B cell (primary cell): ENCODE results near the gene ATAD3C. TPM values are rescaled to one million over a fixed set of nuclear protein-coding genes. Genes with fewer than 3 reads are reported as not detected.
"Not testable (repeated sequence)": the region's sequence is repeated elsewhere in the genome, so short reads cannot be mapped to it uniquely, and the experiment has no call there.

Source experiments
- ATAC-seq: fragments of 200-7000 bp; cut with Tn5 transposase; one replicate; pipeline ENCODE4 v1.10.0; 2021; ENCODE audit warnings: low read depth, mild to moderate bottlenecking, moderate number of reproducible peaks, moderate library complexity
- CTCF ChIA-PET: fragments of 350-600 bp; sonication (Branson Sonifier 250); formaldehyde crosslinking; loops from one replicate; lab custom pipeline; 2021; ENCODE audit warnings: antibody characterized with exemption, inconsistent platforms; lab: Charles Lee
- POLR2A ChIA-PET: fragments of 350-600 bp; sonication (Branson Sonifier 250); formaldehyde crosslinking; loops from one replicate; lab custom pipeline; 2021; ENCODE audit warnings: antibody characterized with exemption; lab: Charles Lee
- DNase-seq: peaks from one replicate; pipeline ENCODE4 v3.0.0; 2013
- H2AFZ ChIP-seq: 2 replicates; pipeline ENCODE4 v1.6.1; 2012; ENCODE audit warnings: mild to moderate bottlenecking, low read depth, low read length; ENCODE audit not compliant: insufficient read depth, poor library complexity, severe bottlenecking
- H3K27ac ChIP-seq, 2 donors: 1 replicate in 1 of 2; 2 replicates in 1 of 2; pipeline ENCODE4 v1.5.1; 2012 to 2013; ENCODE audit warnings: low read length in 2 of 2, mild to moderate bottlenecking in 2 of 2, moderate library complexity in 1 of 2
- H3K27me3 ChIP-seq, 4 experiments: fragments of 200-600 bp in 1 of 4; sonication (generic) in 1 of 4; replicated peaks in 1 of 4; 1 replicate in 2 of 4; 2 replicates in 2 of 4; pipeline versions ENCODE4 v1.6.1 to v1.7.0; 2013 to 2016; ENCODE audit warnings: low read length in 3 of 4, mild to moderate bottlenecking in 2 of 4, mixed read lengths in 1 of 4, moderate library complexity in 1 of 4; ENCODE audit not compliant: insufficient read depth in 4 of 4, control insufficient read depth in 3 of 4; ENCODE audit errors: control extremely low read depth in 1 of 4
- H3K36me3 ChIP-seq, 2 experiments: replicated peaks in 1 of 2; 1 replicate in 1 of 2; 2 replicates in 1 of 2; pipeline versions ENCODE4 v1.6.1 to v1.7.1; 2013; ENCODE audit warnings: low read length in 1 of 2; ENCODE audit not compliant: insufficient read depth in 2 of 2, control insufficient read depth in 1 of 2; ENCODE audit errors: control extremely low read depth in 1 of 2, extremely low read depth in 1 of 2
- H3K4me1 ChIP-seq, 2 donors: fragments of 200-600 bp in 1 of 2; sonication (generic) in 1 of 2; 1 replicate in 1 of 2; 2 replicates in 1 of 2; pipeline versions ENCODE4 v1.5.1 to v1.6.1; 2013 to 2017; ENCODE audit warnings: low read length in 2 of 2; ENCODE audit not compliant: control insufficient read depth in 2 of 2, insufficient read depth in 2 of 2
- H3K4me2 ChIP-seq: replicated peaks from 2 replicates; pipeline ENCODE3; 2012; ENCODE audit warnings: mild to moderate bottlenecking, low read depth, low read length; ENCODE audit not compliant: poor library complexity, severe bottlenecking
- H3K4me3 ChIP-seq, 5 experiments: fragments of 200-600 bp in 1 of 5; sonication (generic) in 1 of 5; 1 replicate in 3 of 5; 2 replicates in 2 of 5; pipeline versions ENCODE4 v1.5.1 to v1.7.0; 2011 to 2016; ENCODE audit warnings: low read length in 4 of 5, mild to moderate bottlenecking in 4 of 5, low read depth in 2 of 5, control low read depth in 1 of 5, moderate library complexity in 1 of 5; ENCODE audit not compliant: insufficient read depth in 1 of 5; ENCODE audit errors: control extremely low read depth in 1 of 5, extremely low read depth in 1 of 5
- H3K79me2 ChIP-seq: fragments of 200-600 bp; sonication (generic); one replicate; pipeline ENCODE4 v1.6.0; 2016; ENCODE audit warnings: low read length; ENCODE audit not compliant: control insufficient read depth, insufficient read depth
- H3K9ac ChIP-seq: fragments of 200-600 bp; sonication (generic); 2 replicates; pipeline ENCODE4 v1.6.1; 2017; ENCODE audit warnings: mild to moderate bottlenecking, low read length, moderate library complexity
- H3K9me3 ChIP-seq, 3 donors: one replicate each; pipeline versions ENCODE4 v1.6.1 to v1.7.1; 2013; ENCODE audit warnings: low read length in 2 of 3; ENCODE audit not compliant: control insufficient read depth in 2 of 3, insufficient read depth in 1 of 3; ENCODE audit errors: control extremely low read depth in 1 of 3
- H4K20me1 ChIP-seq: 2 replicates; pipeline ENCODE4 v1.6.0; 2012; ENCODE audit warnings: mild to moderate bottlenecking, low read length; ENCODE audit not compliant: insufficient read depth, control insufficient read depth, poor library complexity, severe bottlenecking
- H3K27ac Mint-ChIP-seq: one replicate; pipeline ENCODE4 v1.8.0; 2021; ENCODE audit warnings: mixed read lengths
- H3K27me3 Mint-ChIP-seq: one replicate; pipeline ENCODE4 v1.8.0; 2021; ENCODE audit warnings: mixed read lengths
- H3K4me1 Mint-ChIP-seq: one replicate; pipeline ENCODE4 v1.8.0; 2021; ENCODE audit warnings: mixed read lengths
- H3K4me3 Mint-ChIP-seq: one replicate; pipeline ENCODE4 v1.8.0; 2021; ENCODE audit warnings: mixed read lengths
- H3K9me3 Mint-ChIP-seq: one replicate; pipeline ENCODE4 v1.8.0; 2022; ENCODE audit warnings: mixed read lengths; ENCODE audit not compliant: insufficient read depth
- CTCF ChIP-seq: fragments of 200-600 bp; IDR thresholded peaks from one replicate; pipeline ENCODE4 v1.8.0; 2022; ENCODE audit warnings: antibody characterized with exemption, mild to moderate bottlenecking
- EZH2 ChIP-seq: IDR thresholded peaks from 2 replicates; pipeline ENCODE4 v1.6.1; 2012; ENCODE audit warnings: borderline replicate concordance, low read depth, mild to moderate bottlenecking, moderate library complexity, low read length; ENCODE audit not compliant: insufficient read depth, poor library complexity, severe bottlenecking
- WGBS: methylation state at CpG from one replicate; pipeline ENCODE4 v1.1.5; 2013; ENCODE audit warnings: missing lambda C conversion rate; ENCODE audit not compliant: insufficient coverage; 5-methylcytosine and 5-hydroxymethylcytosine counted together
- intact Hi-C: fragments of 100-400 bp; cut with micrococcal nuclease; formaldehyde crosslinking; loops from one replicate; pipeline ENCODE4 v1.10.0; 2022
- polyA plus RNA-seq: library from polyadenylated mRNA; depleted of rRNA; stranded (reverse); fragments of >200 nt; gene quantifications from 2 replicates; pipeline ENCODE4 v1.2.3, GENCODE V29; 2012
- total RNA-seq, 2 donors: library from RNA; stranded (reverse); fragments of 120-200 nt in 1 of 2; gene quantifications; 1 replicate in 1 of 2; 2 replicates in 1 of 2; pipeline versions ENCODE4 v1.2.3 to v1.2.4, GENCODE V29; 2013 to 2022

ATAD3C gene
- total and polyA plus RNA-seq, 2 donors (not counting 1 experiment from before 2014, with no cell fraction given) = 0.20 to 1.1 TPM

- H3K4me3 Mint-ChIP-seq = no peak overlapping the region
- Histone ChIP-seq H3K4me3 (no peak overlapping the region), H3K4me2 (no peak overlapping the region), H3K9me3 (no peaks in the 10 kb centered on the region), H3K4me1 (peaks cover under 1 to 9% of the 10 kb centered on the region in 2 donors), H3K27me3 (peaks cover 0 to 24% (median 6%) of the 10 kb centered on the region in 4 experiments), H3K27ac (no peak overlapping the region), H4K20me1 (no peaks in the 10 kb centered on the region), H3K36me3 (no peaks in the 10 kb centered on the region), H3K9ac (no peak overlapping the region), H3K79me2 (no peaks in the 10 kb centered on the region), H2AFZ (no peak overlapping the region)
- POLR2A ChIA-PET = no interaction called here
- DNase-seq = peak; percentile 8
- no peak for TF ChIP-seq EZH2
- no peak for TF ChIP-seq CTCF
- peaks cover 15% of the 10 kb centered on the region for H3K27me3 Mint-ChIP-seq
- H3K4me1 Mint-ChIP-seq = peaks cover 3% of the 10 kb centered on the region
- CTCF ChIA-PET = interaction anchor here (1.1 to 2.5 kb wide), 2 partner anchors 13 to 63 kb away, joined by 3 to 9 read pairs; no protein-coding TSS in a partner anchor
- WGBS = 97% methylated on average over 32 of the region's 32 CpGs
- H3K9me3 Mint-ChIP-seq = no peaks in the 10 kb centered on the region
- intact Hi-C loops = no loop called here
- no peak overlapping the region for H3K27ac Mint-ChIP-seq
- ATAC-seq = no peak
These were observed 7.3 kb upstream of the ATAD3C start for GRCh38 chr1:1442069-1442770.

GRCh38 chr1:1446631-1447030, 2.9 kb upstream of the ATAD3C start:
- POLR2A ChIA-PET, H3K27ac Mint-ChIP-seq, H3K36me3 ChIP-seq, H3K27me3 ChIP-seq, H3K79me2 ChIP-seq, ATAC-seq, H3K4me3 ChIP-seq, H3K4me1 Mint-ChIP-seq, H2AFZ ChIP-seq, H3K4me1 ChIP-seq, H3K9me3 Mint-ChIP-seq, H4K20me1 ChIP-seq, H3K27ac ChIP-seq, CTCF ChIA-PET, H3K27me3 Mint-ChIP-seq, H3K4me2 ChIP-seq, H3K4me3 Mint-ChIP-seq, intact Hi-C loops, H3K9me3 ChIP-seq, DNase-seq, H3K9ac ChIP-seq: not testable (repeated sequence)
- WGBS = 96% methylated on average over 7 of the region's 19 CpGs

- H3K27ac ChIP-seq, H3K27me3 Mint-ChIP-seq, H3K79me2 ChIP-seq, H2AFZ ChIP-seq, H3K4me3 ChIP-seq, H3K27ac Mint-ChIP-seq, H3K27me3 ChIP-seq, H3K4me1 Mint-ChIP-seq, DNase-seq, H3K4me2 ChIP-seq, ATAC-seq, H4K20me1 ChIP-seq, H3K4me1 ChIP-seq, H3K9ac ChIP-seq, CTCF ChIA-PET, intact Hi-C loops, H3K9me3 ChIP-seq, H3K4me3 Mint-ChIP-seq, H3K36me3 ChIP-seq, H3K9me3 Mint-ChIP-seq: not testable (repeated sequence)
- 88% methylated on average over 21 of the region's 22 CpGs for WGBS
- POLR2A ChIA-PET = interaction anchor here (0.7 kb wide), 1 partner anchor 43 kb away, joined by 3 read pairs; no protein-coding TSS in a partner anchor
These were observed 1.1 kb downstream of the ATAD3C start for GRCh38 chr1:1450616-1451015.
